C4-2B (cell line): ENCODE data around the gene SLC25A29.

ENCODE experiments used
- CTCF ChIP-seq: fragments of 450-650 bp; conservative IDR thresholded peaks from 2 replicates; pipeline ENCODE4 v1.5.1; 2017; ENCODE audit warnings: mild to moderate bottlenecking
- ZFX ChIP-seq: fragments of 450-650 bp; IDR thresholded peaks from 2 replicates; pipeline ENCODE4 v1.6.1; 2017

GRCh38 chr14:100325231-100325632, 19.0 kb upstream of the SLC25A29 start:
- no peak for TF ChIP-seq CTCF
- no peak for TF ChIP-seq ZFX
